ENCODE data around the gene MGME1. TPM values are rescaled to one million over a fixed set of nuclear protein-coding genes. Genes with fewer than 3 reads are reported as not detected.
A peak's percentile ranks its signal among the peaks of the same experiment; 100 is the strongest.

The MGME1 gene
- total RNA-seq, 1 donor from 2014 or later: 14.2 TPM

- no peak overlapping the region for H3K9ac ChIP-seq (ENCODE audit: low read length)
- no peaks in the 10 kb centered on the region for H3K79me2 ChIP-seq (ENCODE audit: insufficient read depth, low read length)
- Mint-ChIP-seq H3K36me3 (ENCODE audit: low read depth, unreplicated experiment) (peaks cover 7% of the 10 kb centered on the region), H3K27ac (ENCODE audit: unreplicated experiment) (peak overlapping the region; percentile 53), H3K27me3 (ENCODE audit: low read depth, unreplicated experiment) (no peaks in the 10 kb centered on the region), H3K4me1 (ENCODE audit: low read depth, unreplicated experiment) (peaks cover 20% of the 10 kb centered on the region), H3K4me3 (ENCODE audit: unreplicated experiment) (no peak overlapping the region), H3K9me3 (ENCODE audit: unreplicated experiment) (no peaks in the 10 kb centered on the region)
- FAIRE-seq: peak; percentile 26
- peaks cover 50% of the 10 kb centered on the region for H4K20me1 ChIP-seq (ENCODE audit: insufficient read depth, low read length)
- no peak overlapping the region for H3K4me3 ChIP-seq (ENCODE audit: insufficient read depth, low read depth, low read length)
- H2AFZ ChIP-seq (ENCODE audit: low read depth, low read length): no peak overlapping the region
- H3K36me3 ChIP-seq (ENCODE audit: insufficient read depth, low read length): peaks cover 36% of the 10 kb centered on the region
- H3K4me1 ChIP-seq (ENCODE audit: insufficient read depth, low read length): peaks cover 40% of the 10 kb centered on the region
- H3K27ac ChIP-seq (ENCODE audit: low read depth, low read length): no peak overlapping the region
- H3K9me3 ChIP-seq (ENCODE audit: insufficient read depth, low read depth, low read length): no peaks in the 10 kb centered on the region
- TF ChIP-seq EZH2 (IDR thresholded peaks at IDR 0.05; ENCODE audit: insufficient read depth, low read length) (no peak), CTCF (IDR thresholded peaks at IDR 0.05; ENCODE audit: insufficient read depth, low read depth, low read length) (peak; percentile 82)
- H3K27me3 ChIP-seq (ENCODE audit: insufficient read depth, low read length): no peaks in the 10 kb centered on the region
- DNase-seq (ENCODE audit: low read depth): no peak
- H3K4me2 ChIP-seq (ENCODE audit: low read length): no peak overlapping the region
Observed at GRCh38 chr20:17938871-17939619, 29.8 kb upstream of the MGME1 start.

- H3K4me1 Mint-ChIP-seq (ENCODE audit: low read depth, unreplicated experiment): peaks cover 16% of the 10 kb centered on the region
- H3K27ac Mint-ChIP-seq (ENCODE audit: unreplicated experiment): peak overlapping the region; percentile 53
- no peak overlapping the region for H3K4me3 ChIP-seq (ENCODE audit: insufficient read depth, low read depth, low read length)
- H2AFZ ChIP-seq (ENCODE audit: low read depth, low read length): no peak overlapping the region
- peaks cover 8% of the 10 kb centered on the region for H3K36me3 Mint-ChIP-seq (ENCODE audit: low read depth, unreplicated experiment)
- no peak for DNase-seq (ENCODE audit: low read depth)
- H3K36me3 ChIP-seq (ENCODE audit: insufficient read depth, low read length): peaks cover 37% of the 10 kb centered on the region
- H3K9me3 Mint-ChIP-seq (ENCODE audit: unreplicated experiment): no peaks in the 10 kb centered on the region
- H3K9me3 ChIP-seq (ENCODE audit: insufficient read depth, low read depth, low read length): no peaks in the 10 kb centered on the region
- H3K4me3 Mint-ChIP-seq (ENCODE audit: unreplicated experiment): peak overlapping the region; percentile 45
- H3K4me1 ChIP-seq (ENCODE audit: insufficient read depth, low read length): peaks cover 33% of the 10 kb centered on the region
- no peak for FAIRE-seq
- TF ChIP-seq CTCF (IDR thresholded peaks at IDR 0.05; ENCODE audit: insufficient read depth, low read depth, low read length) (no peak), EZH2 (IDR thresholded peaks at IDR 0.05; ENCODE audit: insufficient read depth, low read length) (no peak)
- no peaks in the 10 kb centered on the region for H3K27me3 ChIP-seq (ENCODE audit: insufficient read depth, low read length)
- no peaks in the 10 kb centered on the region for H3K27me3 Mint-ChIP-seq (ENCODE audit: low read depth, unreplicated experiment)
- no peak overlapping the region for H3K9ac ChIP-seq (ENCODE audit: low read length)
- no peak overlapping the region for H3K4me2 ChIP-seq (ENCODE audit: low read length)
- no peak overlapping the region for H3K27ac ChIP-seq (ENCODE audit: low read depth, low read length)
- peaks cover 53% of the 10 kb centered on the region for H4K20me1 ChIP-seq (ENCODE audit: insufficient read depth, low read length)
- H3K79me2 ChIP-seq (ENCODE audit: insufficient read depth, low read length): peaks cover 2% of the 10 kb centered on the region
Observed at GRCh38 chr20:17939622-17940223, 29.1 kb upstream of the MGME1 start.
